ENCODE results near the gene ATP8B1.

The ATP8B1 gene

DNA sequence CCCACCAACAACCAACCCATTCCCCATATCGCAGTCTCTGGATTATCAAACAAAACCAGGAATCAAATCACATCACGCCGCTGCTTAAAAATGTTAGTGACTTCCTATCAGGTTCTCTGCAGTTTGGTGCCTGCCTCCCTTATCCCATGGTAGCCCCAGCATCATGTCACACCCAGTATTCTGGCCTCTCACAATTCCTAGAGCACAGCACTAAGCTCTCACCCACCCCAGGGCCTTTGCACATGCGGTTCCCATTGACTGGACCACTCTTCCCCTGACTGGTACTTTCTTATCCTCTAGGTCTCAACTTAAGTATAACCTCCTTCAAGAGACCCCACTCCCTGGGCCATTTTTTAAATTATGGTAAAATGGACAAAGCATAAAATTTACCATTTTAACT, 12.8 kb downstream of the ATP8B1 start:
- DNase-seq (ENCODE audit: low read depth), result no peak
- TF ChIP-seq CTCF (IDR thresholded peaks at IDR 0.05; ENCODE audit: low read depth, low read length) (no peak), POLR2A (IDR thresholded peaks at IDR 0.05; ENCODE audit: extremely low read depth, insufficient read length) (no peak), MAX (IDR thresholded peaks at IDR 0.05; ENCODE audit: low read depth, low read length) (no peak), MYC (IDR thresholded peaks at IDR 0.05; ENCODE audit: low read depth, low read length) (no peak)
- H3K4me3 ChIP-seq (ENCODE audit: low read depth, low read length), result no peak overlapping the region

- TF ChIP-seq MYC (IDR thresholded peaks at IDR 0.05; ENCODE audit: low read depth, low read length), result no peak
- TF ChIP-seq POLR2A (IDR thresholded peaks at IDR 0.05; ENCODE audit: extremely low read depth, insufficient read length), result no peak
- TF ChIP-seq CTCF (IDR thresholded peaks at IDR 0.05; ENCODE audit: low read depth, low read length), result no peak
- no peak for TF ChIP-seq MAX (IDR thresholded peaks at IDR 0.05; ENCODE audit: low read depth, low read length)
- DNase-seq (ENCODE audit: low read depth), result no peak
- H3K4me3 ChIP-seq (ENCODE audit: low read depth, low read length), result no peak overlapping the region
Measured at GRCh38 chr18:57789759-57790158, 13.4 kb downstream of the ATP8B1 start.

GRCh38 chr18:57789090-57789489, 14.0 kb downstream of the ATP8B1 start:
- TF ChIP-seq POLR2A (IDR thresholded peaks at IDR 0.05; ENCODE audit: extremely low read depth, insufficient read length) (no peak), MAX (IDR thresholded peaks at IDR 0.05; ENCODE audit: low read depth, low read length) (no peak), CTCF (IDR thresholded peaks at IDR 0.05; ENCODE audit: low read depth, low read length) (no peak), MYC (IDR thresholded peaks at IDR 0.05; ENCODE audit: low read depth, low read length) (no peak)
- H3K4me3 ChIP-seq (ENCODE audit: low read depth, low read length), result no peak overlapping the region
- no peak for DNase-seq (ENCODE audit: low read depth)

GRCh38 chr18:57787068-57787685, 15.9 kb downstream of the ATP8B1 start:
- TF ChIP-seq MYC (IDR thresholded peaks at IDR 0.05; ENCODE audit: low read depth, low read length), result no peak
- TF ChIP-seq POLR2A (IDR thresholded peaks at IDR 0.05; ENCODE audit: extremely low read depth, insufficient read length), result no peak
- no peak for TF ChIP-seq MAX (IDR thresholded peaks at IDR 0.05; ENCODE audit: low read depth, low read length)
- TF ChIP-seq CTCF (IDR thresholded peaks at IDR 0.05; ENCODE audit: low read depth, low read length), result no peak
- no peak for DNase-seq (ENCODE audit: low read depth)
- H3K4me3 ChIP-seq (ENCODE audit: low read depth, low read length), result no peak overlapping the region

DNA sequence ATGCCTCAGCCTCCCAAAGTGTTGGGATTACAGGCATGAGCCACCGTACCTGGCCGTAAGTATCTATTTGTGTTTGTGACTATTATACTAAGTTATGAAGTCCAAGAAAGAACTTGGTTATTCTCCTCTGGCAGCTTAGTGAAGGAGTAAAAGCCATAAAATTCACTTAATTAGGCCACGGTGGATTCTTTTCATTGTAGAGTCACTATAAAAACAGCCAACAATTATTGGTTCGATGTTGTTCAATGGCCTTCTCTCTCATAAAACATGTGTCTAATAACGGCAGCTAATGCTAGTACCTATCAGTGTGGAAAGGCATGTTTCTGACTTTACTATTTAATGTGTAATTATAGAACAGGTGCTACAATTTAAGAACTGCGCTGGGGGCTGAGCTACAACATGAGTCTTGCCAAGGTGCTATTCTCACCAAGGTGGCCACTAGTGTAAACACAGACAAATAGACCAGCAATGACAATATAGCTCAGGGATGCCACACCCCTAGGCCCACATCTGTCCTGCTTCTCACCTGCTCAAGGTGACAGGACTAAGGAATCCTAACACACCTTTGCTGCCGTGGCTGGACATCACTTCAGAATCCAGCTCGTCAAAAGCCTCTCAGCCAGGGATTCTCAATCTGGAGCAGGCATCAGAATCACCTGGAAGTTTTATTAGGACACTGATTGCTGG, 17.2 kb downstream of the ATP8B1 start:
- no peak for DNase-seq (ENCODE audit: low read depth)
- TF ChIP-seq MYC (IDR thresholded peaks at IDR 0.05; ENCODE audit: low read depth, low read length) (no peak), MAX (IDR thresholded peaks at IDR 0.05; ENCODE audit: low read depth, low read length) (no peak), CTCF (IDR thresholded peaks at IDR 0.05; ENCODE audit: low read depth, low read length) (no peak)
- H3K4me3 ChIP-seq (ENCODE audit: low read depth, low read length), result no peak overlapping the region

Measured in NB4 (cell line).